Endothelial cell of umbilical vein (primary cell): ENCODE measurements around the gene PPP1R15B. TPM values are rescaled to one million over a fixed set of nuclear protein-coding genes. Genes with fewer than 3 reads are reported as not detected.

Source experiments
- BruUV-seq: library from RNA; stranded (reverse); fragments of 400-500 nt; replicated peaks from 2 replicates; lab custom pipeline; 2021; lab: Mats Ljungman, UMichigan
- CTCF ChIA-PET: fragments of 300-600, 350-600 bp; sonication (Branson Sonifier 250); formaldehyde crosslinking; loops from one replicate; lab custom pipeline; 2021; ENCODE audit warnings: antibody characterized with exemption, inconsistent platforms; lab: Charles Lee
- POLR2A ChIA-PET: fragments of 300-600, 350-600 bp; sonication (Branson Sonifier 250); formaldehyde crosslinking; loops from one replicate; lab custom pipeline; 2021; ENCODE audit warnings: antibody characterized with exemption, inconsistent platforms; lab: Charles Lee
- DNase-seq: peaks from one replicate; pipeline ENCODE4 v3.0.0-alpha.2; 2011; ENCODE audit warnings: low read depth, low spot score
- FAIRE-seq: peaks from 2 replicates; lab custom pipeline; 2011; peaks lifted over from hg19 to GRCh38; lab: Jason Lieb, UNC
- H2AFZ ChIP-seq: 2 replicates; pipeline ENCODE4 v1.6.0; 2012; ENCODE audit warnings: low read depth, low read length, control low read depth, inconsistent platforms
- H3K27ac ChIP-seq: 2 replicates; pipeline ENCODE4 v1.5.1; 2011; ENCODE audit warnings: low read depth, mild to moderate bottlenecking, control low read depth, low read length, moderate library complexity; ENCODE audit not compliant: insufficient read depth
- H3K27me3 ChIP-seq, 2 experiments: 2 replicates each; pipeline versions ENCODE4 v1.6.0 to v1.6.1; 2011; ENCODE audit warnings: low read length in 2 of 2, mixed read lengths in 1 of 2; ENCODE audit not compliant: control insufficient read depth in 2 of 2, insufficient read depth in 2 of 2
- H3K36me3 ChIP-seq, 2 experiments: 2 replicates in 1 of 2; 3 replicates in 1 of 2; pipeline ENCODE4 v1.5.1; 2011; ENCODE audit warnings: low read length in 2 of 2, mild to moderate bottlenecking in 1 of 2, moderate library complexity in 1 of 2; ENCODE audit not compliant: control insufficient read depth in 2 of 2, insufficient read depth in 2 of 2; ENCODE audit errors: extremely low read depth in 1 of 2
- H3K4me1 ChIP-seq: 3 replicates; pipeline ENCODE4 v1.5.1; 2011; ENCODE audit warnings: mild to moderate bottlenecking, low read length; ENCODE audit not compliant: control insufficient read depth, insufficient read depth; ENCODE audit errors: extremely low read depth
- H3K4me2 ChIP-seq: 2 replicates; pipeline ENCODE4 v1.6.1; 2011; ENCODE audit warnings: low read length, control low read depth, mixed read lengths; ENCODE audit not compliant: insufficient read depth
- H3K4me3 ChIP-seq, 3 experiments: fragments of 200-600 bp in 1 of 3; sonication (generic), shearing (Covaris generic) in 1 of 3; replicated peaks in 1 of 3; 2 replicates each; pipeline ENCODE4 v1.5.1; 2011 to 2016; ENCODE audit warnings: control low read depth in 3 of 3, low read length in 3 of 3, mild to moderate bottlenecking in 2 of 3, inconsistent platforms in 1 of 3, low read depth in 1 of 3, moderate library complexity in 1 of 3; ENCODE audit not compliant: insufficient read depth in 1 of 3
- H3K79me2 ChIP-seq: 2 replicates; pipeline ENCODE4 v1.6.0; 2012; ENCODE audit warnings: low read length, inconsistent platforms; ENCODE audit not compliant: control insufficient read depth, insufficient read depth
- H3K9ac ChIP-seq: replicated peaks from 2 replicates; pipeline ENCODE3; 2011; ENCODE audit warnings: low read length, control low read depth; ENCODE audit not compliant: insufficient read depth; ENCODE audit errors: extremely low read depth
- H3K9me1 ChIP-seq: replicated peaks from 3 replicates; pipeline ENCODE4 v1.6.0; 2011; ENCODE audit warnings: mild to moderate bottlenecking, low read length; ENCODE audit not compliant: control insufficient read depth, insufficient read depth; ENCODE audit errors: extremely low read depth
- H3K9me3 ChIP-seq: replicated peaks from 2 replicates; pipeline ENCODE4 v1.5.1; 2012; ENCODE audit warnings: low read length, inconsistent platforms; ENCODE audit not compliant: control insufficient read depth, insufficient read depth
- H4K20me1 ChIP-seq: replicated peaks from 2 replicates; pipeline ENCODE3; 2011; ENCODE audit warnings: mild to moderate bottlenecking, low read length; ENCODE audit not compliant: control insufficient read depth, insufficient read depth; ENCODE audit errors: extremely low read depth
- EZH2 ChIP-seq: IDR thresholded peaks from 2 replicates; pipeline ENCODE4 v1.6.1; 2012; ENCODE audit warnings: borderline replicate concordance, low read depth, mild to moderate bottlenecking, moderate library complexity, low read length, inconsistent platforms; ENCODE audit not compliant: severe bottlenecking
- FOS ChIP-seq: IDR thresholded peaks from 2 replicates; pipeline ENCODE4 v1.6.1; 2011; ENCODE audit warnings: mild to moderate bottlenecking, low read length, moderate library complexity, borderline replicate concordance; ENCODE audit not compliant: insufficient read depth
- GATA2 ChIP-seq: IDR thresholded peaks from 2 replicates; pipeline ENCODE4 v1.7.0; 2011; ENCODE audit warnings: low read depth, mild to moderate bottlenecking, moderate library complexity, mixed read lengths, low read length; ENCODE audit not compliant: insufficient read length, insufficient read depth
- JUN ChIP-seq: IDR thresholded peaks from 2 replicates; pipeline ENCODE4 v1.6.1; 2011; ENCODE audit warnings: borderline replicate concordance, low read depth; ENCODE audit not compliant: insufficient read length, insufficient read depth
- MAX ChIP-seq: IDR thresholded peaks from 2 replicates; pipeline ENCODE4 v1.6.1; 2011; ENCODE audit not compliant: insufficient read depth, insufficient read length
- MYC ChIP-seq: IDR thresholded peaks from one replicate; pipeline ENCODE4 v1.6.1; 2011; ENCODE audit warnings: mild to moderate bottlenecking, low read depth, low read length
- POLR2A ChIP-seq: IDR thresholded peaks from 2 replicates; pipeline ENCODE4 v1.6.1; 2012; ENCODE audit warnings: low read depth, mild to moderate bottlenecking, control low read depth, low read length
- POLR2AphosphoS5 ChIP-seq: IDR thresholded peaks from 2 replicates; pipeline ENCODE4 v1.6.1; 2012; ENCODE audit warnings: low read depth, mild to moderate bottlenecking, control low read depth, low read length, moderate library complexity; ENCODE audit not compliant: insufficient read depth
- dilution Hi-C: fragments of 300-500 bp; cut with MboI; formaldehyde crosslinking; loops from one replicate; pipeline ENCODE4 v1.15.0; 2019; ENCODE audit warnings: low sequenced_read_pairs; ENCODE audit not compliant: extremely low pct_ligation_motif_present
- intact Hi-C: fragments of 100-400 bp; cut with micrococcal nuclease; formaldehyde crosslinking; loops from one replicate; pipeline ENCODE4 v1.10.0; 2022
- polyA plus RNA-seq, 4 experiments: library from polyadenylated mRNA; depleted of rRNA in 3 of 4; stranded (reverse) in 3 of 4; unstranded in 1 of 4; fragments of >200 nt; gene quantifications; 2 replicates each; pipeline versions ENCODE4 v1.2.1 to v1.2.3, GENCODE V29; 2011 to 2012; ENCODE audit warnings: missing spikeins in 1 of 4
- total RNA-seq: library from RNA; stranded (reverse); gene quantifications from 2 replicates; pipeline ENCODE4 v1.2.3, GENCODE V29; 2021
- TF ChIP-seq, protein P1 (sequence below), 2 donors: IDR thresholded peaks; 1 replicate in 1 of 2; 2 replicates in 1 of 2; pipeline ENCODE4 v1.5.1; 2011; ENCODE audit warnings: low read length in 2 of 2, mild to moderate bottlenecking in 2 of 2, moderate library complexity in 2 of 2, control low read depth in 1 of 2, inconsistent platforms in 1 of 2, low read depth in 1 of 2; ENCODE audit not compliant: insufficient read depth in 1 of 2; ENCODE audit errors: extremely low read depth in 1 of 2

Gene PPP1R15B
- total and polyA plus RNA-seq, 2 donors (not counting 3 experiments of a cell fraction or from before 2014, with no cell fraction given), result 16.8 to 39.8 TPM

DNA sequence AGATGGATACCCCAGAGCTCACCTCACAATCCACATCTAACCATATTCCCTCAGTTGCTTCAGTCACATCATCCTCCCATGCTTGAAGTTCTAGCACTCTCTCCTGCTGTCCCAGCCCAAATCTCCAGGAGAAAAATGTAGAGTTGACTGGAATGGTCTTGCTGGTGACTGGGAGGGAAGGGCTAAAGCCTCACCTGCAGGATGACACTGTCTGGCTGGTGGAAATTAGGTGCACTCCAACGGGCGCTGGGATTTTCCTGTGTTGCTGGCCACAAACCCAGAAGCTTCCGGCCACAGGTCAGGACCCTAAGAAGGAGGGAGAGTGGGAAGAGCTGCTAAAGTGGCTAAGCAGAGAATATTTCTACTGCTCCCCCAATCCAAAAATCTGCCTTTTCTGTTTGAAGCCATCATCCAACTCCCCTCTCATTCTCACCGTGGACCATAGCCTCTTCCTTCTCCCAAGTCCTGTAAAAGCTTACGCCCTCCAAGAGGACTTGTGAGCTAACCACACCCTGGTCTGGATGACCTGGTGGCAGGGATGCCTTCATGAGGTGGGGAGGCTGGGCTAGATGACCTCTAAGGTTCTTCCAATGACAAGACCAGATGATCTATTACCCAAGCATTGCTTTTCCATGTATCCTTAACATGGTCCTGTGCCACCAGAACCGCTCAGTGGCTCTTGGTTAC, 37.5 kb upstream of the PPP1R15B start:
- Histone ChIP-seq H2AFZ (no peak overlapping the region), H3K27ac (no peak overlapping the region), H3K79me2 (no peaks in the 10 kb centered on the region), H4K20me1 (no peaks in the 10 kb centered on the region), H3K4me1 (peaks cover 9% of the 10 kb centered on the region), H3K9me3 (no peaks in the 10 kb centered on the region), H3K4me2 (no peak overlapping the region), H3K9ac (no peak overlapping the region), H3K4me3 (no peak overlapping the region), H3K27me3 (no peaks in the 10 kb centered on the region), H3K9me1 (no peaks in the 10 kb centered on the region), H3K36me3 (peaks cover 0 to 33% of the 10 kb centered on the region in 2 experiments)
- POLR2A ChIA-PET, result interaction anchor here (0.8 kb wide), 1 partner anchor 44 kb away, joined by 5 read pairs; no protein-coding TSS in a partner anchor
- CTCF ChIA-PET, result interaction anchor here (0.7 to 34.5 kb wide), 7 partner anchors 9 to 50 kb away, joined by 3 to 1267 read pairs (median 12); partner anchors contain the start of gene PIK3C2B
- DNase-seq, result no peak
- FAIRE-seq, result no peak
- dilution Hi-C loops (loop anchor here (10.0 kb wide), 1 partner anchor 56 kb away; no protein-coding TSS in a partner anchor), intact Hi-C loops (loop anchor here (10.0 kb wide), 1 partner anchor 356 kb away; no protein-coding TSS in a partner anchor)
- no TSS peak for BruUV-seq
- TF ChIP-seq MAX, result no peak
- no peak for TF ChIP-seq GATA2
- no peak for TF ChIP-seq POLR2A
- no peak for TF ChIP-seq MYC
- no peak for TF ChIP-seq JUN
- no peak for TF ChIP-seq EZH2
- no peak for TF ChIP-seq FOS
- no peak for TF ChIP-seq POLR2AphosphoS5
- TF ChIP-seq, protein P1, sequence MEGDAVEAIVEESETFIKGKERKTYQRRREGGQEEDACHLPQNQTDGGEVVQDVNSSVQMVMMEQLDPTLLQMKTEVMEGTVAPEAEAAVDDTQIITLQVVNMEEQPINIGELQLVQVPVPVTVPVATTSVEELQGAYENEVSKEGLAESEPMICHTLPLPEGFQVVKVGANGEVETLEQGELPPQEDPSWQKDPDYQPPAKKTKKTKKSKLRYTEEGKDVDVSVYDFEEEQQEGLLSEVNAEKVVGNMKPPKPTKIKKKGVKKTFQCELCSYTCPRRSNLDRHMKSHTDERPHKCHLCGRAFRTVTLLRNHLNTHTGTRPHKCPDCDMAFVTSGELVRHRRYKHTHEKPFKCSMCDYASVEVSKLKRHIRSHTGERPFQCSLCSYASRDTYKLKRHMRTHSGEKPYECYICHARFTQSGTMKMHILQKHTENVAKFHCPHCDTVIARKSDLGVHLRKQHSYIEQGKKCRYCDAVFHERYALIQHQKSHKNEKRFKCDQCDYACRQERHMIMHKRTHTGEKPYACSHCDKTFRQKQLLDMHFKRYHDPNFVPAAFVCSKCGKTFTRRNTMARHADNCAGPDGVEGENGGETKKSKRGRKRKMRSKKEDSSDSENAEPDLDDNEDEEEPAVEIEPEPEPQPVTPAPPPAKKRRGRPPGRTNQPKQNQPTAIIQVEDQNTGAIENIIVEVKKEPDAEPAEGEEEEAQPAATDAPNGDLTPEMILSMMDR (IDR thresholded peaks at IDR 0.05; ENCODE audit: extremely low read depth in 1 of 2, insufficient read depth in 1 of 2, low read depth in 1 of 2, low read length in 2 of 2), result no peak
